ENCODE data around the gene LMOD2.

DNA sequence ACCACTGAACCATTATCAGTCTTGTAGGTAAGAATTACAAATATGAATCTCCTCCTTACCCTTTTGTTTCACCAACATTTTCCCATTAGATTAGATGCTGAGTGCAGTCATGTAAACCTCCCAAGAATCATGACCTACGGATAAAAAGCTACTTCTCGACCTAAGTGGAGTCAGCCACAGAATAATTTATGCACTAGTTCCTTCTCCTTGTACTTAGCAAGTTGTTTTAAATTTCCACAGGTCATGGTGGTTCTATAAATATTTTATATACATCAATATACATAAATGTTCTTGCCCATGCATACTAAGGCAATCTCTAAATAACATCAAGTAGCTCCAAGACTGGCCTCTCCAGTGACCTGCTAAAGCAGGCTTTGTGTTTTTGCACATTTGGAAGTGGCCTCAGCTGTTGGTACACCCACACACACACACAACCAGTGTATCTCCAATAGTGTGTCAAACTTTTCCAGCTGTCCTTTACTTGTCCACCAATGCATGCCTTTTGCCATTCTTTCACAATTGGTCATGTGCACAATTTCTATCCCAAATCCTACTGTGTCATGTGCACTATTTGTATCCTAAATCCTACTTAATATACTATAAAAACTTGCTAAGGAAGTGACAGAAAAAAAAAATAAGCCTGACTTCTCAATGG is 21.5 kb downstream of the LMOD2 start:
- TF ChIP-seq CTCF (IDR thresholded peaks at IDR 0.05; ENCODE audit: low read length) = no peak
- TF ChIP-seq EZH2 (optimal IDR thresholded peaks at IDR 0.05; ENCODE audit: low read depth, low read length) = no peak
- no peak for TF ChIP-seq EZH2phosphoT487 (IDR thresholded peaks at IDR 0.05; ENCODE audit: low read length)
